Measurements from ENCODE around the gene IVD.

Gene IVD

GRCh38 chr15:40414816-40415215, 9.2 kb downstream of the IVD start:
- no peak overlapping the region for H3K4me3 ChIP-seq (ENCODE audit: low read depth, low read length)
- no peak for TF ChIP-seq POLR2A (IDR thresholded peaks at IDR 0.05; ENCODE audit: extremely low read depth, insufficient read length)
- TF ChIP-seq MYC (IDR thresholded peaks at IDR 0.05; ENCODE audit: low read depth, low read length), result no peak
- no peak for TF ChIP-seq CTCF (IDR thresholded peaks at IDR 0.05; ENCODE audit: low read depth, low read length)
- TF ChIP-seq MAX (IDR thresholded peaks at IDR 0.05; ENCODE audit: low read depth, low read length), result no peak
- DNase-seq (ENCODE audit: low read depth), result no peak

- TF ChIP-seq POLR2A (IDR thresholded peaks at IDR 0.05; ENCODE audit: extremely low read depth, insufficient read length), result no peak
- no peak for TF ChIP-seq MYC (IDR thresholded peaks at IDR 0.05; ENCODE audit: low read depth, low read length)
- TF ChIP-seq CTCF (IDR thresholded peaks at IDR 0.05; ENCODE audit: low read depth, low read length), result no peak
- TF ChIP-seq MAX (IDR thresholded peaks at IDR 0.05; ENCODE audit: low read depth, low read length), result no peak
- DNase-seq (ENCODE audit: low read depth), result no peak
- H3K4me3 ChIP-seq (ENCODE audit: low read depth, low read length), result no peak overlapping the region
Observed at GRCh38 chr15:40415226-40415625, 9.6 kb downstream of the IVD start.

- no peak for TF ChIP-seq MAX (IDR thresholded peaks at IDR 0.05; ENCODE audit: low read depth, low read length)
- no peak for TF ChIP-seq CTCF (IDR thresholded peaks at IDR 0.05; ENCODE audit: low read depth, low read length)
- no peak for TF ChIP-seq POLR2A (IDR thresholded peaks at IDR 0.05; ENCODE audit: extremely low read depth, insufficient read length)
- TF ChIP-seq MYC (IDR thresholded peaks at IDR 0.05; ENCODE audit: low read depth, low read length), result no peak
- H3K4me3 ChIP-seq (ENCODE audit: low read depth, low read length), result no peak overlapping the region
- DNase-seq (ENCODE audit: low read depth), result no peak
Observed at GRCh38 chr15:40416056-40416455, 10.5 kb downstream of the IVD start.

GRCh38 chr15:40418126-40418525, 12.5 kb downstream of the IVD start:
- DNase-seq (ENCODE audit: low read depth), result no peak
- H3K4me3 ChIP-seq (ENCODE audit: low read depth, low read length), result no peak overlapping the region
- TF ChIP-seq MAX (IDR thresholded peaks at IDR 0.05; ENCODE audit: low read depth, low read length) (no peak), POLR2A (IDR thresholded peaks at IDR 0.05; ENCODE audit: extremely low read depth, insufficient read length) (no peak), CTCF (IDR thresholded peaks at IDR 0.05; ENCODE audit: low read depth, low read length) (no peak), MYC (IDR thresholded peaks at IDR 0.05; ENCODE audit: low read depth, low read length) (no peak)

- TF ChIP-seq CTCF (IDR thresholded peaks at IDR 0.05; ENCODE audit: low read depth, low read length) (no peak), MYC (IDR thresholded peaks at IDR 0.05; ENCODE audit: low read depth, low read length) (no peak), POLR2A (IDR thresholded peaks at IDR 0.05; ENCODE audit: extremely low read depth, insufficient read length) (no peak), MAX (IDR thresholded peaks at IDR 0.05; ENCODE audit: low read depth, low read length) (no peak)
- DNase-seq (ENCODE audit: low read depth), result no peak
- H3K4me3 ChIP-seq (ENCODE audit: low read depth, low read length), result no peak overlapping the region
Observed at GRCh38 chr15:40420071-40420713, 14.6 kb downstream of the IVD start.

Measured in NB4 (cell line).